Upper lobe of left lung (tissue), 6 donors: ENCODE results near the gene SBF2. TPM values are rescaled to one million over a fixed set of nuclear protein-coding genes. Genes with fewer than 3 reads are reported as not detected.

Experiments
- ATAC-seq, 2 donors: fragments of 200-7000 bp; cut with Tn5 transposase; one replicate each; pipeline ENCODE4 v1.9.1; 2022; ENCODE audit warnings: mild to moderate bottlenecking in 2 of 2, moderate library complexity in 2 of 2; ENCODE audit not compliant: low FRiP score in 2 of 2
- DNase-seq, 2 donors: peaks; one replicate each; pipeline ENCODE4 v3.0.0-alpha.2; 2019 to 2020
- H3K27ac ChIP-seq, 4 donors: fragments of 200-600 bp; sonication (generic); one replicate each; pipeline ENCODE4 v1.5.1; 2016 to 2019
- H3K27me3 ChIP-seq, 4 donors: fragments of 200-600 bp; sonication (generic); one replicate each; pipeline ENCODE4 v1.5.1; 2017 to 2019
- H3K36me3 ChIP-seq, 4 donors: fragments of 200-600 bp; sonication (generic); one replicate each; pipeline ENCODE4 v1.5.1; 2016 to 2019
- H3K4me1 ChIP-seq, 4 donors: fragments of 200-600 bp; sonication (generic); one replicate each; pipeline ENCODE4 v1.5.1; 2018 to 2019
- H3K4me3 ChIP-seq, 4 donors: fragments of 200-600 bp; sonication (generic); one replicate each; pipeline ENCODE4 v1.5.1; 2017 to 2019; ENCODE audit warnings: mild to moderate bottlenecking in 2 of 4, moderate library complexity in 1 of 4
- H3K9me3 ChIP-seq, 4 donors: fragments of 200-600 bp; sonication (generic); one replicate each; pipeline ENCODE4 v1.5.1; 2018 to 2019
- EP300 ChIP-seq, 4 donors: sonication (generic); formaldehyde crosslinking; IDR thresholded peaks; one replicate each; pipeline ENCODE4 v1.5.1; 2017; ENCODE audit warnings: antibody characterized with exemption in 4 of 4, control low read depth in 2 of 4
- POLR2A ChIP-seq, 4 donors: fragments of 450-650 bp; IDR thresholded peaks; one replicate each; pipeline ENCODE4 v1.5.1; 2016 to 2017; ENCODE audit warnings: antibody characterized with exemption in 4 of 4, mild to moderate bottlenecking in 2 of 4
- POLR2AphosphoS5 ChIP-seq, 2 donors: sonication (generic); formaldehyde crosslinking; IDR thresholded peaks; one replicate each; pipeline ENCODE4 v1.5.1; 2017; ENCODE audit warnings: antibody characterized with exemption in 2 of 2
- WGBS, 2 donors: methylation state at CpG; one replicate each; pipeline ENCODE4 v1.1.5; 2017 to 2018; 5-methylcytosine and 5-hydroxymethylcytosine counted together
- total RNA-seq, 6 donors: library from RNA; depleted of rRNA in 4 of 6; stranded (reverse); fragments of >200 nt in 4 of 6; gene quantifications; one replicate each; pipeline versions ENCODE4 v1.1.0 to v1.2.1, GENCODE V29; 2016 to 2021
- TF ChIP-seq, protein P1 (sequence below), 6 experiments: fragments of 450-650 bp in 4 of 6; fragments of 200-600 bp in 2 of 6; sonication (generic) in 2 of 6; IDR thresholded peaks; one replicate each; pipeline ENCODE4 v1.5.1; 2016 to 2019; ENCODE audit warnings: antibody characterized with exemption in 6 of 6
- donor health status: DM: no; HTN: no; CAD: no; lungs with moderate emphysema.
- donor health status: DM: no; HTN: yes; CAD: no; lungs with severe emphysema.

The SBF2 gene
- total RNA-seq, 6 donors from 2014 or later: 22.2 to 54.5 (median 41.2) TPM

DNA sequence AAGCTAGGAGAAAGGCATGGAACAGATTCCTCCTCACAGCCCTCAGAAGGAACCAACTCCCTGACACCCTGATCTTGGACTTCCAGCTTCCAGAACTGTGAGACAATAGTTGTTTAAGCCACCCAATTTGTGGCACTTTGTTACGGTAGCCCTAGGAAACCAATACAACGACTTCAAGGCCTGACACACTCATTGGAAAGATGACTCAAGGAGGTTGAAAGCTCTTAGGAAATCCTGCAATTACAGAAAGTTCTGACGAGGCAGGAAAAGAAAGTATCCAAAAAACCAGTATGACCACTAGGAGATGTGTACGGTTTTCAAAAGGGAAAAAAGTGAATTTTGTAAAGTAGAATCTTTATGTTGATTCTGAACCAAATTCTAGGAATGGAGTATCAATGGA lies 468.7 kb downstream of the SBF2 start:
- no peaks in the 10 kb centered on the region for H3K9me3 ChIP-seq
- WGBS, 2 donors: 81 to 83% methylated on average over 4 of the region's 4 CpGs
- no peak for TF ChIP-seq POLR2AphosphoS5 (IDR thresholded peaks at IDR 0.05)
- TF ChIP-seq POLR2A (IDR thresholded peaks at IDR 0.05): no peak
- no peak for TF ChIP-seq EP300 (IDR thresholded peaks at IDR 0.05)
- TF ChIP-seq, protein P1, sequence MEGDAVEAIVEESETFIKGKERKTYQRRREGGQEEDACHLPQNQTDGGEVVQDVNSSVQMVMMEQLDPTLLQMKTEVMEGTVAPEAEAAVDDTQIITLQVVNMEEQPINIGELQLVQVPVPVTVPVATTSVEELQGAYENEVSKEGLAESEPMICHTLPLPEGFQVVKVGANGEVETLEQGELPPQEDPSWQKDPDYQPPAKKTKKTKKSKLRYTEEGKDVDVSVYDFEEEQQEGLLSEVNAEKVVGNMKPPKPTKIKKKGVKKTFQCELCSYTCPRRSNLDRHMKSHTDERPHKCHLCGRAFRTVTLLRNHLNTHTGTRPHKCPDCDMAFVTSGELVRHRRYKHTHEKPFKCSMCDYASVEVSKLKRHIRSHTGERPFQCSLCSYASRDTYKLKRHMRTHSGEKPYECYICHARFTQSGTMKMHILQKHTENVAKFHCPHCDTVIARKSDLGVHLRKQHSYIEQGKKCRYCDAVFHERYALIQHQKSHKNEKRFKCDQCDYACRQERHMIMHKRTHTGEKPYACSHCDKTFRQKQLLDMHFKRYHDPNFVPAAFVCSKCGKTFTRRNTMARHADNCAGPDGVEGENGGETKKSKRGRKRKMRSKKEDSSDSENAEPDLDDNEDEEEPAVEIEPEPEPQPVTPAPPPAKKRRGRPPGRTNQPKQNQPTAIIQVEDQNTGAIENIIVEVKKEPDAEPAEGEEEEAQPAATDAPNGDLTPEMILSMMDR (IDR thresholded peaks at IDR 0.05): no peak
- no peak overlapping the region for H3K27ac ChIP-seq
- H3K4me3 ChIP-seq: no peak overlapping the region
- DNase-seq: no peak
- H3K36me3 ChIP-seq: no peaks in the 10 kb centered on the region
- H3K4me1 ChIP-seq: peaks cover 0 to 6% (median 0%) of the 10 kb centered on the region in 4 donors
- no peak for ATAC-seq
- H3K27me3 ChIP-seq: no peaks in the 10 kb centered on the region

DNA sequence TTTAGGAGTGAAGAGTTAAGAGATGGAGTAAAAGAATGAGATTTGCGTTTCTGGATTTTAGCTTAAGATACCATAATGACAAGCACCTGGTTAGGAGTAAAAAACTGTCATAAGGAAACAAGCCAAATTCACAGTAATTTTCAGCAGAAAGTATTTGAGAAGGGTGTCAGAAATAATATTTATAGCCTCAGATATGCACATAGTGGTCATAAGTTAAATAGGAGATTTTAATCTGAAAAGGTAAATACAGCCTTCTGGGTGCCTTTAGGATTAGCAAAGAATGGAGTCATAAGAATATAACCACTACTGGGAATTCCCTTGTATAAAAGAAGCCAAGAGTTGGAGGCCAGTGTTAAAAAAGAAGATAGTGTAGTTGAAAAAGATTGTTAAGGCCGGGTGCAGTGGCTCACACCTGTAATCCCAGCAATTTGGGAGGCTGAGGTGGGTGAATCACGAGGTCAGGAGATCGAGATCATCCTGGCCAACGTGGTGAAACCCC lies 470.1 kb downstream of the SBF2 start:
- Histone ChIP-seq H3K4me3 (no peak overlapping the region), H3K4me1 (peaks cover 0 to 3% (median 0%) of the 10 kb centered on the region in 4 donors), H3K27me3 (no peaks in the 10 kb centered on the region), H3K36me3 (no peaks in the 10 kb centered on the region), H3K27ac (no peak overlapping the region), H3K9me3 (no peaks in the 10 kb centered on the region)
- DNase-seq (no peak), ATAC-seq (no peak)
- WGBS, 2 donors: 88 to 94% methylated on average over 5 of the region's 5 CpGs
- TF ChIP-seq POLR2AphosphoS5 (IDR thresholded peaks at IDR 0.05) (no peak), EP300 (IDR thresholded peaks at IDR 0.05) (no peak), POLR2A (IDR thresholded peaks at IDR 0.05) (no peak)
- TF ChIP-seq, protein P1 (IDR thresholded peaks at IDR 0.05): no peak

DNA sequence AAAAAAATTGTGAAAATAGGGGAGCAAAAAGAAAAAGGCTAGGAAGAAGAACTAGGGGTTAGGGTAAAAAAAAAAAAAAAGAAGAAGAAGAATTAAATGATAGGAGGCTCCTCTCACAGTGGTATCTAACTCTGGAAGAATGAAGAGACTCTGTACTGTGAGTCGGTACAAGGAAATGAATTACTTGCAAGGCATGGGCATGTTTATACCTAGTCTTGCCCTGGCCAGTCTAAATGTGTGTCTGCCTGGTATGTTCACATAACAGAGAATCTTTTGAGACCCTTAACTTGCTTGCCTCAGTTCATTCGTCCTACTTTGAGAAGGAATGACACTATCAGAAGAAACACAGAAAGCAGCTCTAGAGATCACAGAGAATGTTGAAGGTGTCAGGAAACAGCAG lies 470.6 kb downstream of the SBF2 start:
- peaks cover 0 to 3% (median 0%) of the 10 kb centered on the region in 4 donors for H3K4me1 ChIP-seq
- H3K36me3 ChIP-seq: no peaks in the 10 kb centered on the region
- DNase-seq (no peak), ATAC-seq (no peak)
- TF ChIP-seq, protein P1 (IDR thresholded peaks at IDR 0.05): no peak
- no peak for TF ChIP-seq POLR2AphosphoS5 (IDR thresholded peaks at IDR 0.05)
- TF ChIP-seq EP300 (IDR thresholded peaks at IDR 0.05): no peak
- no peak for TF ChIP-seq POLR2A (IDR thresholded peaks at IDR 0.05)
- no peak overlapping the region for H3K27ac ChIP-seq
- no peak overlapping the region for H3K4me3 ChIP-seq
- WGBS, 2 donors: 88 to 89% methylated on average over 2 of the region's 2 CpGs
- no peaks in the 10 kb centered on the region for H3K27me3 ChIP-seq
- H3K9me3 ChIP-seq: no peaks in the 10 kb centered on the region

DNA sequence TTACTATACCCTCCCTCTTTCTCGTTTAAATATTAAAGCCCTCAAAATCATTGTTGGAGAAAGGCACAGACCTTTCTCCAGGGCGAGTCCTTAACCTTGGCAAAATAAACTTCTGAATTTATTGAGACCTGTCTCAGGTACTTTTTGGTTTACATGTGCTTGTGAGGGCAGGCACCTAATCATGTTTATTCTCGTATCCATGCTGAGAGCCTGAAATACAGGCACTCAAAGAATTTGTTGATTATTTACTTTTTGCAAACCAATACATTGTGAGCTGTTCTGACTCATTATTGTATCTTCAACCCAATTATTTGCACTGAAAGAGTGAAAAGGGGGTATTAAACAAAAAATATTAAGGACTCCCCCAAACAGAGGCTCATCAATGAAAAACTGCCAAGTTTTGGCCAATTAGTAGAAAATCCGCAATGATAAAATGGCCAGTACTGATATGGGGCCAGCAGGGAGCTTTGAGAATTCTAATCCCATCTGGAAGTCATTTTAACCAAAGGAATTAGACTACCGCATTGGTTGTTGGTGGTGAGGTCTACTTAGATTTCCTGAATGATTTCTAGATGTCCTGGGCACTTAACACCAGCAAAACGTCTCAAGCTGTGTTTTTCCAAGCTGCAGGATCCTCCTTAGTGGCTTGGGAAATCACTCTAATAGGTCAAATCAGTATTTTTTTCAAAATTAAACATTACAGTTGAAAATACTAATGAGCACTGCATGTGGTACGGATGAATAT lies 472.8 kb downstream of the SBF2 start:
- Histone ChIP-seq H3K9me3 (no peaks in the 10 kb centered on the region), H3K27ac (no peak overlapping the region), H3K4me3 (no peak overlapping the region), H3K4me1 (no peaks in the 10 kb centered on the region), H3K27me3 (no peaks in the 10 kb centered on the region), H3K36me3 (no peaks in the 10 kb centered on the region)
- DNase-seq (no peak), ATAC-seq (no peak)
- TF ChIP-seq POLR2AphosphoS5 (IDR thresholded peaks at IDR 0.05) (no peak), EP300 (IDR thresholded peaks at IDR 0.05) (no peak), POLR2A (IDR thresholded peaks at IDR 0.05) (no peak)
- TF ChIP-seq, protein P1 (IDR thresholded peaks at IDR 0.05): no peak
- 79 to 87% methylated on average over 7 of the region's 7 CpGs for WGBS, 2 donors

DNA sequence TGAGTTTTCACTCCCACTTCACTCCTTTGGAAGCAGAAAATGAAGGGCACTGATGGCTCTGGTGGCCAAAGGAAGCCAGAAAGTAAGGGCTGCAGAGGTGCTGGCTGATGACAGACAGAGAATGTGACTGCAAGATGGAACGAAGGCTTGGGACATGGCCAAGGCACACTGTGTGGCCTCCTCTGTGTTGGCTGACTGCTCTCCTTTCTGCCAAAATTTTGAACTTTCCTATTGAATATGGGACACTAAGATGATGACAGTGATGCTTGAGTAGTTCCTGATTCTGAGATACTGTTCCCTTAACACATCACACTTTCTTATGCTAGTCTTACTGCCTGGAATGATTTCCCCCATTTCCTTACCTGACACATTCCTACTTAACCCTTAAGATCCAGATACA lies 473.8 kb downstream of the SBF2 start:
- H3K27me3 ChIP-seq: no peaks in the 10 kb centered on the region
- H3K27ac ChIP-seq: no peak overlapping the region
- H3K9me3 ChIP-seq: no peaks in the 10 kb centered on the region
- DNase-seq: no peak
- ATAC-seq: no peak
- H3K4me3 ChIP-seq: no peak overlapping the region
- 56 to 57% methylated on average over 1 of the region's 1 CpG for WGBS, 2 donors
- TF ChIP-seq POLR2A (IDR thresholded peaks at IDR 0.05): no peak
- TF ChIP-seq EP300 (IDR thresholded peaks at IDR 0.05): no peak
- TF ChIP-seq, protein P1 (IDR thresholded peaks at IDR 0.05): no peak
- no peak for TF ChIP-seq POLR2AphosphoS5 (IDR thresholded peaks at IDR 0.05)
- no peaks in the 10 kb centered on the region for H3K4me1 ChIP-seq
- no peaks in the 10 kb centered on the region for H3K36me3 ChIP-seq
